H1 (cell line): Measurements from ENCODE around the gene KRTAP10-4. TPM values are rescaled to one million over a fixed set of nuclear protein-coding genes. Genes with fewer than 3 reads are reported as not detected.

Source experiments
- CTCF ChIA-PET: fragments of 300-600 bp; sonication (Branson Sonifier 250); formaldehyde crosslinking; loops from one replicate; lab custom pipeline; 2021; ENCODE audit not compliant: partially characterized antibody; lab: Charles Lee
- POLR2A ChIA-PET: fragments of 300-600 bp; sonication (Branson Sonifier 250); formaldehyde crosslinking; loops from one replicate; lab custom pipeline; 2021; ENCODE audit warnings: inconsistent platforms; ENCODE audit not compliant: partially characterized antibody; lab: Charles Lee
- DNase-seq, 2 experiments: peaks; one replicate each; pipeline versions ENCODE4 v3.0.0 to v3.0.0-alpha.2; 2010 to 2022; ENCODE audit warnings: low spot score in 2 of 2, low read depth in 1 of 2, mixed read lengths in 1 of 2
- FAIRE-seq: peaks from 2 replicates; lab custom pipeline; 2011; peaks lifted over from hg19 to GRCh38; lab: Jason Lieb, UNC
- H2AFZ ChIP-seq: 2 replicates; pipeline ENCODE4 v1.8.1; 2012; ENCODE audit warnings: low read length, inconsistent platforms
- H2AK5ac ChIP-seq: 2 replicates; pipeline ENCODE4 v1.6.1; 2013; ENCODE audit warnings: low read depth, low read length
- H2BK120ac ChIP-seq: replicated peaks from 2 replicates; pipeline ENCODE3; 2013; ENCODE audit warnings: low read depth, low read length, inconsistent platforms
- H2BK12ac ChIP-seq: 2 replicates; pipeline ENCODE4 v1.6.1; 2013; ENCODE audit warnings: low read depth, low read length
- H2BK15ac ChIP-seq: 2 replicates; pipeline ENCODE4 v1.6.1; 2013; ENCODE audit warnings: low read length
- H2BK20ac ChIP-seq: 2 replicates; pipeline ENCODE4 v1.6.1; 2013; ENCODE audit warnings: low read length
- H2BK5ac ChIP-seq: 2 replicates; pipeline ENCODE4 v1.6.1; 2013; ENCODE audit warnings: low read depth, low read length
- H3K14ac ChIP-seq: 2 replicates; pipeline ENCODE4 v1.6.1; 2013; ENCODE audit warnings: inconsistent platforms; ENCODE audit not compliant: insufficient read length
- H3K18ac ChIP-seq: 2 replicates; pipeline ENCODE4 v1.6.1; 2013; ENCODE audit warnings: low read length; ENCODE audit errors: extremely low read depth
- H3K23ac ChIP-seq: 2 replicates; pipeline ENCODE4 v1.6.1; 2013; ENCODE audit warnings: inconsistent platforms; ENCODE audit not compliant: insufficient read length
- H3K23me2 ChIP-seq: 2 replicates; pipeline ENCODE4 v1.6.1; 2013; ENCODE audit warnings: low read depth, low read length
- H3K27ac ChIP-seq: 2 replicates; pipeline ENCODE4 v1.6.1; 2011; ENCODE audit warnings: low read depth, low read length, inconsistent platforms
- H3K27me3 ChIP-seq, 4 experiments: replicated peaks in 1 of 4; 1 replicate in 1 of 4; 2 replicates in 3 of 4; pipeline versions ENCODE4 v1.6.1 to v1.8.1; 2011 to 2013; ENCODE audit warnings: low read length in 3 of 4, mild to moderate bottlenecking in 3 of 4, inconsistent platforms in 2 of 4, mixed read lengths in 2 of 4, moderate library complexity in 1 of 4; ENCODE audit not compliant: control insufficient read depth in 3 of 4, insufficient read depth in 3 of 4; ENCODE audit errors: extremely low read depth in 1 of 4
- H3K36me3 ChIP-seq, 4 experiments: 2 replicates each; pipeline versions ENCODE4 v1.6.1 to v1.8.1; 2011 to 2013; ENCODE audit warnings: mild to moderate bottlenecking in 4 of 4, low read length in 3 of 4, moderate library complexity in 2 of 4, control low read depth in 1 of 4, inconsistent platforms in 1 of 4; ENCODE audit not compliant: insufficient read depth in 4 of 4, control insufficient read depth in 2 of 4
- H3K4ac ChIP-seq: replicated peaks from 2 replicates; pipeline ENCODE3; 2013; ENCODE audit warnings: low read length, low read depth, mixed read lengths, inconsistent platforms; ENCODE audit not compliant: insufficient read length
- H3K4me1 ChIP-seq, 4 experiments: replicated peaks in 1 of 4; 1 replicate in 1 of 4; 2 replicates in 3 of 4; pipeline versions ENCODE4 v1.6.1 to v1.8.1; 2011 to 2013; ENCODE audit warnings: low read length in 3 of 4, inconsistent platforms in 2 of 4, mixed read lengths in 1 of 4; ENCODE audit not compliant: insufficient read depth in 4 of 4, control insufficient read depth in 3 of 4
- H3K4me2 ChIP-seq, 2 experiments: 2 replicates each; pipeline versions ENCODE4 v1.6.1 to v1.8.1; 2011 to 2013; ENCODE audit warnings: low read depth in 2 of 2, low read length in 2 of 2, control low read depth in 1 of 2, inconsistent platforms in 1 of 2, mild to moderate bottlenecking in 1 of 2; ENCODE audit not compliant: insufficient read depth in 1 of 2
- H3K4me3 ChIP-seq, 4 experiments: fragments of 200-600, 300-600 bp in 1 of 4; sonication (generic), shearing (Covaris generic), sonication (Bioruptor Twin) in 1 of 4; 2 replicates each; pipeline versions ENCODE4 v1.5.1 to v1.8.1; 2011 to 2016; ENCODE audit warnings: low read length in 4 of 4, low read depth in 3 of 4, control low read depth in 2 of 4, inconsistent platforms in 2 of 4, mild to moderate bottlenecking in 2 of 4, mixed read lengths in 1 of 4, moderate library complexity in 1 of 4; ENCODE audit not compliant: insufficient read depth in 2 of 4; ENCODE audit errors: extremely low read depth in 1 of 4
- H3K56ac ChIP-seq: replicated peaks from 2 replicates; pipeline ENCODE3; 2013; ENCODE audit warnings: low read depth, mild to moderate bottlenecking, mixed read lengths, low read length, inconsistent platforms; ENCODE audit not compliant: insufficient read length
- H3K79me1 ChIP-seq: 2 replicates; pipeline ENCODE4 v1.6.1; 2013; ENCODE audit warnings: low read depth, low read length, control low read depth
- H3K79me2 ChIP-seq, 2 experiments: 2 replicates each; pipeline versions ENCODE4 v1.6.1 to v1.8.1; 2012 to 2013; ENCODE audit warnings: low read length in 2 of 2, mild to moderate bottlenecking in 2 of 2, inconsistent platforms in 1 of 2; ENCODE audit not compliant: insufficient read depth in 2 of 2, control insufficient read depth in 1 of 2
- H3K9ac ChIP-seq, 4 experiments: replicated peaks in 1 of 4; 1 replicate in 1 of 4; 2 replicates in 3 of 4; pipeline versions ENCODE4 v1.6.1 to v1.8.1; 2011 to 2013; ENCODE audit warnings: low read depth in 3 of 4, low read length in 3 of 4, control low read depth in 2 of 4, mild to moderate bottlenecking in 2 of 4, moderate library complexity in 2 of 4, inconsistent platforms in 1 of 4; ENCODE audit errors: extremely low read depth in 1 of 4
- H3K9me3 ChIP-seq, 2 experiments: 2 replicates each; pipeline versions ENCODE4 v1.6.1 to v1.8.1; 2012 to 2013; ENCODE audit warnings: mild to moderate bottlenecking in 2 of 2, moderate library complexity in 2 of 2, control low read depth in 1 of 2, inconsistent platforms in 1 of 2, low read depth in 1 of 2, low read length in 1 of 2, mixed read lengths in 1 of 2; ENCODE audit not compliant: insufficient read depth in 2 of 2
- H4K20me1 ChIP-seq, 2 experiments: replicated peaks in 1 of 2; 2 replicates each; pipeline versions ENCODE3 to v1.8.1; 2011 to 2013; ENCODE audit warnings: inconsistent platforms in 2 of 2, low read length in 2 of 2, mild to moderate bottlenecking in 1 of 2; ENCODE audit not compliant: insufficient read depth in 2 of 2, control insufficient read depth in 1 of 2
- H4K5ac ChIP-seq: 2 replicates; pipeline ENCODE4 v1.6.1; 2013; ENCODE audit warnings: low read length, low read depth, mixed read lengths, inconsistent platforms; ENCODE audit not compliant: insufficient read length
- H4K8ac ChIP-seq: 2 replicates; pipeline ENCODE4 v1.8.0; 2013; ENCODE audit warnings: mild to moderate bottlenecking, moderate library complexity, low read length, inconsistent platforms; ENCODE audit not compliant: insufficient read depth; ENCODE audit errors: extremely low read depth
- H4K91ac ChIP-seq: replicated peaks from 2 replicates; pipeline ENCODE3; 2013; ENCODE audit warnings: low read length, mixed read lengths, inconsistent platforms; ENCODE audit not compliant: insufficient read length
- ASH2L ChIP-seq: fragments of 200-600, 300-600 bp; sonication (generic); IDR thresholded peaks from one replicate; pipeline ENCODE4 v1.7.1; 2017; ENCODE audit warnings: low read length
- CREB1 ChIP-seq: IDR thresholded peaks from 2 replicates; pipeline ENCODE4 v1.6.1; 2012; ENCODE audit warnings: inconsistent platforms
- CTBP2 ChIP-seq: IDR thresholded peaks from 2 replicates; pipeline ENCODE4 v1.7.0; 2011; ENCODE audit warnings: borderline replicate concordance, mild to moderate bottlenecking, moderate library complexity, mixed read lengths, low read length; ENCODE audit not compliant: insufficient read depth, insufficient read length
- JUND ChIP-seq: IDR thresholded peaks from 2 replicates; pipeline ENCODE4 v1.6.1; 2011; ENCODE audit warnings: mild to moderate bottlenecking, improper control_type of control experiment, low read length
- KDM4A ChIP-seq: IDR thresholded peaks from one replicate; pipeline ENCODE4 v1.7.1; 2012; ENCODE audit warnings: low read depth, mild to moderate bottlenecking, moderate library complexity, low read length, inconsistent platforms; ENCODE audit not compliant: severe bottlenecking
- PHF8 ChIP-seq: fragments of 200-600 bp; sonication (generic); conservative IDR thresholded peaks from 2 replicates; pipeline ENCODE4 v1.7.1; 2012; ENCODE audit warnings: low read depth, mild to moderate bottlenecking, inconsistent platforms, low read length, moderate library complexity
- RAD21 ChIP-seq, 2 experiments: IDR thresholded peaks in 1 of 2; conservative IDR thresholded peaks in 1 of 2; 2 replicates each; pipeline ENCODE4 v1.6.1; 2011; ENCODE audit warnings: low read depth in 2 of 2, low read length in 2 of 2, improper control_type of control experiment in 1 of 2, inconsistent platforms in 1 of 2, mild to moderate bottlenecking in 1 of 2, moderate library complexity in 1 of 2
- SAP30 ChIP-seq: fragments of 300-600 bp; sonication (generic); IDR thresholded peaks from 2 replicates; pipeline ENCODE4 v1.7.1; 2012; ENCODE audit warnings: low read length, moderate library complexity, mild to moderate bottlenecking, inconsistent platforms; ENCODE audit not compliant: insufficient read depth, insufficient replicate concordance
- SIRT6 ChIP-seq: IDR thresholded peaks from one replicate; pipeline ENCODE4 v1.7.1; 2012; ENCODE audit warnings: low read length, inconsistent platforms
- SP2 ChIP-seq: IDR thresholded peaks from 2 replicates; pipeline ENCODE4 v1.6.1; 2012; ENCODE audit warnings: mild to moderate bottlenecking, low read length, inconsistent platforms
- SRF ChIP-seq: IDR thresholded peaks from 2 replicates; pipeline ENCODE4 v1.6.1; 2011; ENCODE audit warnings: mild to moderate bottlenecking, low read depth, low read length, moderate library complexity
- TAF1 ChIP-seq: IDR thresholded peaks from 2 replicates; pipeline ENCODE4 v1.6.1; 2011; ENCODE audit warnings: mild to moderate bottlenecking, low read depth, low read length
- TAF7 ChIP-seq: optimal IDR thresholded peaks from 2 replicates; pipeline ENCODE3; 2011; ENCODE audit warnings: low read depth, mild to moderate bottlenecking, inconsistent platforms, low read length, moderate library complexity, borderline replicate concordance
- WGBS, 2 experiments: shearing (Covaris generic) in 1 of 2; methylation state at CpG; one replicate each; pipeline versions ENCODE4 v1.1.6 to v1.1.7; 2013 to 2015; ENCODE audit warnings: low lambda C conversion rate in 2 of 2, mixed read lengths in 2 of 2, inconsistent platforms in 1 of 2, low coverage in 1 of 2, missing lambda C conversion rate in 1 of 2; ENCODE audit not compliant: insufficient replicate concordance in 2 of 2, insufficient coverage in 1 of 2, insufficient read length in 1 of 2; ENCODE audit errors: extremely low coverage in 1 of 2, missing lambda C conversion rate in 1 of 2; 5-methylcytosine and 5-hydroxymethylcytosine counted together
- polyA plus RNA-seq, 7 experiments: library from polyadenylated mRNA; depleted of rRNA in 3 of 7; stranded (reverse) in 5 of 7; unstranded in 2 of 7; fragments of >200 nt in 5 of 7; fragments of 200-250 nt in 2 of 7; gene quantifications; 1 replicate in 5 of 7; 2 replicates in 1 of 7; 4 replicates in 1 of 7; pipeline versions ENCODE4 v1.2.1 to v1.2.3, GENCODE V29; 2011 to 2013; ENCODE audit warnings: missing spikeins in 2 of 7, mixed read lengths in 2 of 7
- total RNA-seq: library from RNA; stranded (reverse); fragmentation: NEBNext Ultra II Directional; extraction: Animal tissue kit (Norgen Biotek cat#: 25700); gene quantifications from 2 replicates; pipeline ENCODE4 v1.2.1, GENCODE V29; 2021

The KRTAP10-4 gene
- total and polyA plus RNA-seq, 2 of the 8 experiments (the other 6 are each of a cell fraction or from before 2014, with no cell fraction given), result not detected

- no peak overlapping the region for H2AK5ac ChIP-seq
- no peak overlapping the region for H2BK120ac ChIP-seq
- FAIRE-seq, result no peak
- no peaks in the 10 kb centered on the region for H3K36me3 ChIP-seq
- H3K9me3 ChIP-seq, result no peaks in the 10 kb centered on the region
- no peaks in the 10 kb centered on the region for H3K79me2 ChIP-seq
- H3K4me1 ChIP-seq, result peaks cover 0 to 3% (median 0%) of the 10 kb centered on the region in 4 experiments; a peak in 1 of 7 replicates
- no peak overlapping the region for H3K4me3 ChIP-seq
- 92% methylated on average over 16 of the region's 16 CpGs; no CpG with 5 or more reads in 1 of the 2 experiments for WGBS, 2 experiments
- no peak overlapping the region for H3K23ac ChIP-seq
- H3K79me1 ChIP-seq, result no peaks in the 10 kb centered on the region
- H3K14ac ChIP-seq, result no peak overlapping the region
- no peak overlapping the region for H2BK20ac ChIP-seq
- no peak overlapping the region for H3K27ac ChIP-seq
- H3K56ac ChIP-seq, result no peak overlapping the region
- TF ChIP-seq JUND (no peak), TAF1 (no peak), CREB1 (no peak), CTBP2 (no peak), RAD21 (IDR thresholded peaks at IDR 0.05 in 1 of 2, conservative IDR thresholded peaks at IDR 0.05 in 1 of 2; ENCODE audit: low read depth in 2 of 2, low read length in 2 of 2) (no peak), KDM4A (no peak), ASH2L (no peak), SP2 (no peak), TAF7 (no peak), PHF8 (no peak), SRF (no peak), SAP30 (no peak), SIRT6 (no peak)
- H4K91ac ChIP-seq, result no peak overlapping the region
- H3K9ac ChIP-seq, result no peak overlapping the region
- CTCF ChIA-PET, result interaction anchor here (0.6 to 1.6 kb wide), 4 partner anchors 12 to 730 kb away, joined by 3 to 10 read pairs (median 3); no protein-coding TSS in a partner anchor
- DNase-seq, result no peak
- H3K18ac ChIP-seq, result no peak overlapping the region
- H3K4me2 ChIP-seq, result no peak overlapping the region
- H4K5ac ChIP-seq, result no peak overlapping the region
- H2AFZ ChIP-seq, result no peak overlapping the region
- no peak overlapping the region for H2BK5ac ChIP-seq
- POLR2A ChIA-PET, result interaction anchor here (1.0 to 1.9 kb wide), 2 partner anchors 12 to 16 kb away, joined by 3 to 6 read pairs; no protein-coding TSS in a partner anchor
- H2BK12ac ChIP-seq, result no peak overlapping the region
- H3K27me3 ChIP-seq, result no peaks in the 10 kb centered on the region
- H3K23me2 ChIP-seq, result peaks cover 4% of the 10 kb centered on the region; the same call in 1 of the 2 replicates
- no peak overlapping the region for H2BK15ac ChIP-seq
- H4K8ac ChIP-seq, result no peak overlapping the region
- H3K4ac ChIP-seq, result no peak overlapping the region
- peaks cover 0 to 2% of the 10 kb centered on the region in 2 experiments for H4K20me1 ChIP-seq
These were observed 40.8 kb upstream of the KRTAP10-4 start for GRCh38 chr21:44532712-44533111.
